ENCODE measurements around the gene MAN2A1.

The MAN2A1 gene

DNA sequence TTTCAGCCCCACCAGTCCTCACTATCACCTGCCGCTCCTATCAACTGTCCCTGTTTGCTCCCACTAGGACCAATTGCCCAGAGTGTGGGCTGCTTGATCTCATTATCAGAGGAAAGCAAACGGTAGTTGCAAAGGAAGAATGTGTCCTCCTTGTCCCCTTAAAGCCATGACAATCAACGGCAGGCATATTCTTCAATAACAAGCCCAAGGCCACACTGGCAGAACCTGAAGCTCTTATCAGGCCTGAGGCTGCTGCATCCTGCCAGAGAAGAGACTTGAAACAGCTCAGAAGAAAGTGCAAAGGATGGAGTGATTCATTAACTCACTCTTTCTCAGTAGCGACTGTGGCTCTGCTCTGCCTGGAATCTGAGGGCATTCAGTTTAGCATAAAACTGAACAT lies 39.2 kb upstream of the MAN2A1 start:
- no peak for ATAC-seq
- TF ChIP-seq RARB (CRISPR knock-in tag; IDR thresholded peaks at IDR 0.05) (no peak), GLIS3 (CRISPR knock-in tag; IDR thresholded peaks at IDR 0.05) (no peak), ZNF565 (CRISPR knock-in tag; conservative IDR thresholded peaks at IDR 0.05; ENCODE audit: low read depth) (no peak), CREB5 (CRISPR knock-in tag; IDR thresholded peaks at IDR 0.05; ENCODE audit: low read depth) (no peak), TSHZ2 (CRISPR knock-in tag; IDR thresholded peaks at IDR 0.05) (no peak)

GRCh38 chr5:109652096-109652495 lies 37.6 kb upstream of the MAN2A1 start:
- TF ChIP-seq PPARA (CRISPR knock-in tag; IDR thresholded peaks at IDR 0.05; ENCODE audit: borderline replicate concordance) (no peak), CSDC2 (CRISPR knock-in tag; IDR thresholded peaks at IDR 0.05) (no peak), PATZ1 (CRISPR knock-in tag; IDR thresholded peaks at IDR 0.05; ENCODE audit: borderline replicate concordance) (no peak), RARB (CRISPR knock-in tag; IDR thresholded peaks at IDR 0.05) (no peak)
- no peak for ATAC-seq

- ATAC-seq = no peak
These were observed 36.7 kb upstream of the MAN2A1 start for GRCh38 chr5:109653042-109653441.

GRCh38 chr5:109653561-109654239 lies 36.0 kb upstream of the MAN2A1 start:
- no peak for ATAC-seq
- TF ChIP-seq CSDC2 (CRISPR knock-in tag; IDR thresholded peaks at IDR 0.05) = no peak
- no peak for TF ChIP-seq PPARA (CRISPR knock-in tag; IDR thresholded peaks at IDR 0.05; ENCODE audit: borderline replicate concordance)
- TF ChIP-seq PATZ1 (CRISPR knock-in tag; IDR thresholded peaks at IDR 0.05; ENCODE audit: borderline replicate concordance) = no peak
- TF ChIP-seq BACH2 (CRISPR knock-in tag; IDR thresholded peaks at IDR 0.05; ENCODE audit: borderline replicate concordance) = no peak
- no peak for TF ChIP-seq ESRRG (CRISPR knock-in tag; IDR thresholded peaks at IDR 0.05)
- TF ChIP-seq OSR1 (CRISPR knock-in tag; IDR thresholded peaks at IDR 0.05) = no peak
- no peak for TF ChIP-seq ZNF565 (CRISPR knock-in tag; conservative IDR thresholded peaks at IDR 0.05; ENCODE audit: low read depth)
- no peak for TF ChIP-seq TSHZ2 (CRISPR knock-in tag; IDR thresholded peaks at IDR 0.05)
- TF ChIP-seq CREB5 (CRISPR knock-in tag; IDR thresholded peaks at IDR 0.05; ENCODE audit: low read depth) = no peak
- no peak for TF ChIP-seq TOX (CRISPR knock-in tag; IDR thresholded peaks at IDR 0.05; ENCODE audit: borderline replicate concordance)
- no peak for TF ChIP-seq ARNTL (CRISPR knock-in tag; IDR thresholded peaks at IDR 0.05; ENCODE audit: borderline replicate concordance, low read depth)

More at GRCh38 chr5:109653042-109653441, 36.7 kb upstream of the MAN2A1 start:
- no peak for TF ChIP-seq ZC3H10 (CRISPR knock-in tag; IDR thresholded peaks at IDR 0.05)
- TF ChIP-seq ZNF70 (CRISPR knock-in tag; IDR thresholded peaks at IDR 0.05) = no peak
- no peak for TF ChIP-seq ISL1 (CRISPR knock-in tag; IDR thresholded peaks at IDR 0.05)
- no peak for TF ChIP-seq PPARA (CRISPR knock-in tag; IDR thresholded peaks at IDR 0.05; ENCODE audit: borderline replicate concordance)
